SK-N-MC (cell line): Measurements from ENCODE around the gene F8A1.
"Not testable (repeated sequence)": the region's sequence is repeated elsewhere in the genome, so short reads cannot be mapped to it uniquely, and the experiment has no call there.

Experiments
- EZH2 ChIP-seq: fragments of 200-600 bp; sonication (generic); IDR thresholded peaks from one replicate; pipeline ENCODE4 v1.6.1; 2017; ENCODE audit warnings: antibody characterized with exemption
- POLR2AphosphoS5 ChIP-seq: IDR thresholded peaks from 2 replicates; pipeline ENCODE4 v1.6.1; 2012; ENCODE audit warnings: mild to moderate bottlenecking, low read depth, low read length, borderline replicate concordance

- not testable (repeated sequence) for TF ChIP-seq POLR2AphosphoS5, EZH2
Measured at GRCh38 chrX:154886069-154886788, at the start of gene F8A1.
